Activated naive CD8-positive, alpha-beta T cell treated with anti-CD3 and anti-CD28 coated beads, Interleukin-2, amount 10 ng/mL, durations not matched to agents 7 days and 5 days (primary cell): ENCODE results near the gene ACAP1. TPM values are rescaled to one million over a fixed set of nuclear protein-coding genes. Genes with fewer than 3 reads are reported as not detected.

Source experiments
- ATAC-seq: fragments of 150-1000 bp; cut with Tn5 transposase; one replicate; pipeline ENCODE4 v1.10.0; 2021; ENCODE audit warnings: low read depth, moderate library complexity
- POLR2A ChIA-PET: fragments of 350-600 bp; sonication (Branson Sonifier 250); formaldehyde crosslinking; loops from one replicate; lab custom pipeline; 2021; ENCODE audit warnings: antibody characterized with exemption; lab: Charles Lee
- DNase-seq: peaks from one replicate; pipeline ENCODE4 v3.0.0; 2021
- H3K27ac Mint-ChIP-seq: one replicate; pipeline ENCODE4 v1.8.0; 2022; ENCODE audit warnings: mild to moderate bottlenecking, mixed read lengths
- H3K27me3 Mint-ChIP-seq: one replicate; pipeline ENCODE4 v1.8.0; 2022; ENCODE audit warnings: mild to moderate bottlenecking, moderate library complexity, mixed read lengths
- H3K36me3 Mint-ChIP-seq: one replicate; pipeline ENCODE4 v1.8.0; 2021; ENCODE audit warnings: mild to moderate bottlenecking, mixed read lengths
- H3K4me1 Mint-ChIP-seq: one replicate; pipeline ENCODE4 v1.8.0; 2021; ENCODE audit warnings: mixed read lengths
- H3K4me3 Mint-ChIP-seq: one replicate; pipeline ENCODE4 v1.8.0; 2022; ENCODE audit warnings: mild to moderate bottlenecking, moderate library complexity, mixed read lengths
- H3K9me3 Mint-ChIP-seq: one replicate; pipeline ENCODE4 v1.8.0; 2021; ENCODE audit warnings: mixed read lengths
- total RNA-seq, 2 experiments: library from RNA; stranded (reverse); gene quantifications; one replicate each; pipeline ENCODE4 v1.2.3, GENCODE V29; 2021

ACAP1 gene, protein sequence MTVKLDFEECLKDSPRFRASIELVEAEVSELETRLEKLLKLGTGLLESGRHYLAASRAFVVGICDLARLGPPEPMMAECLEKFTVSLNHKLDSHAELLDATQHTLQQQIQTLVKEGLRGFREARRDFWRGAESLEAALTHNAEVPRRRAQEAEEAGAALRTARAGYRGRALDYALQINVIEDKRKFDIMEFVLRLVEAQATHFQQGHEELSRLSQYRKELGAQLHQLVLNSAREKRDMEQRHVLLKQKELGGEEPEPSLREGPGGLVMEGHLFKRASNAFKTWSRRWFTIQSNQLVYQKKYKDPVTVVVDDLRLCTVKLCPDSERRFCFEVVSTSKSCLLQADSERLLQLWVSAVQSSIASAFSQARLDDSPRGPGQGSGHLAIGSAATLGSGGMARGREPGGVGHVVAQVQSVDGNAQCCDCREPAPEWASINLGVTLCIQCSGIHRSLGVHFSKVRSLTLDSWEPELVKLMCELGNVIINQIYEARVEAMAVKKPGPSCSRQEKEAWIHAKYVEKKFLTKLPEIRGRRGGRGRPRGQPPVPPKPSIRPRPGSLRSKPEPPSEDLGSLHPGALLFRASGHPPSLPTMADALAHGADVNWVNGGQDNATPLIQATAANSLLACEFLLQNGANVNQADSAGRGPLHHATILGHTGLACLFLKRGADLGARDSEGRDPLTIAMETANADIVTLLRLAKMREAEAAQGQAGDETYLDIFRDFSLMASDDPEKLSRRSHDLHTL
- total RNA-seq: 100 to 1,000 TPM; 710 to 756 TPM

DNA sequence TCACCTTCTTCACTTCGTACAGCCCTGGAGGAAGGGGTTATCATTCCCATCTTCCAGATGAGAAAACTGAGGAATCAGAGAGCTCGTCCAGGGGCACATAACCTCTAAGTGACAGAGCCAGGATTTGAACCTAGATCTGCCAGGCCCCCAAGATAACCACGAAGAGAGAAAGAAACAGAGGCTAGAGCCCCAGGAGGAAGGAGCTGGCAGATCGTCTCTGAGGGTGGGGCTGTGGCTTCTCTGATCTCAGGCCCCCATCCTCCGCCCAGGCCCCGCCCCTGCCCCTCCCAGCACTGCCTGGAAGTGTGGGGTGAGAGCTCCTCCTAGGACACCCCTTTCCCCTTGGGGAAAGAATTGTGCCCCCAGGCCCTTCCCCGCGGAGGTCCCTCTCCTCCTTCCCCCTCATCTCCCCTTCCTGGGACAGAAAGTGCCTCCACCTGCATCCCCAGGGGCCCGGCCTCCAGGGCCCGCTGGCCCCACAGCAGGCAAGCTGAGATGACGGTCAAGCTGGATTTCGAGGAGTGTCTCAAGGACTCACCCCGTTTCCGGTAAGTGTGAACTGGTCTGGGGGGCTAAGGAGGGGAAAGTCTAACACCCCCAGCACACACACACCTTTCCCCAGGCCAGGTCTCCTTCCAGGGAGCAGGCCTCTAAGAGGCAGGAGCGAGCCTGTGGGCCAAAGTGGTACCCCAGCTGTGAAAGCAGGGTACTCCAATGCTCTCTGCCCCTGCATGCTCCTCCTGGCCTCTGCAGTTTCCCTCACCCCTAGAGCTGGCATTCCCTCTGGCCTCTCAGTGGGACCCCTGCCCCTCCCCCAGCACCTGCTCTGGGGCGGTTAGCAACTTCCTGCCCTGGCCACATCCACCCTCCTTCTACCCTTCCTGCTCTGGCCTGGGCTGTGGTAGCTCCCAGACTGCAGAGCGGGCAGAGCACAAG, at the start of gene ACAP1:
Gene ACAP1, plus strand, starts transcription at position 290 of the 936 bp plus-strand sequence. Its CDS starts 206 bp downstream, at position 496.
- peaks cover 24% of the 10 kb centered on the region for H3K36me3 Mint-ChIP-seq
- peak; percentile 90 for ATAC-seq
- no peaks in the 10 kb centered on the region for H3K27me3 Mint-ChIP-seq
- POLR2A ChIA-PET: interaction anchor here (0.5 to 5.9 kb wide), 41 partner anchors 8 to 1064 kb away, joined by 3 to 112 read pairs (median 4); partner anchors contain the start of genes ACADVL, CTDNEP1, DLG4 and DVL2
- H3K9me3 Mint-ChIP-seq: no peaks in the 10 kb centered on the region
- H3K4me1 Mint-ChIP-seq: peaks cover 43% of the 10 kb centered on the region
- DNase-seq: peak; percentile 85
- H3K4me3 Mint-ChIP-seq: peak within 1 kb of the TSS; percentile 97
- peak within 1 kb of the TSS; percentile 96 for H3K27ac Mint-ChIP-seq

DNA sequence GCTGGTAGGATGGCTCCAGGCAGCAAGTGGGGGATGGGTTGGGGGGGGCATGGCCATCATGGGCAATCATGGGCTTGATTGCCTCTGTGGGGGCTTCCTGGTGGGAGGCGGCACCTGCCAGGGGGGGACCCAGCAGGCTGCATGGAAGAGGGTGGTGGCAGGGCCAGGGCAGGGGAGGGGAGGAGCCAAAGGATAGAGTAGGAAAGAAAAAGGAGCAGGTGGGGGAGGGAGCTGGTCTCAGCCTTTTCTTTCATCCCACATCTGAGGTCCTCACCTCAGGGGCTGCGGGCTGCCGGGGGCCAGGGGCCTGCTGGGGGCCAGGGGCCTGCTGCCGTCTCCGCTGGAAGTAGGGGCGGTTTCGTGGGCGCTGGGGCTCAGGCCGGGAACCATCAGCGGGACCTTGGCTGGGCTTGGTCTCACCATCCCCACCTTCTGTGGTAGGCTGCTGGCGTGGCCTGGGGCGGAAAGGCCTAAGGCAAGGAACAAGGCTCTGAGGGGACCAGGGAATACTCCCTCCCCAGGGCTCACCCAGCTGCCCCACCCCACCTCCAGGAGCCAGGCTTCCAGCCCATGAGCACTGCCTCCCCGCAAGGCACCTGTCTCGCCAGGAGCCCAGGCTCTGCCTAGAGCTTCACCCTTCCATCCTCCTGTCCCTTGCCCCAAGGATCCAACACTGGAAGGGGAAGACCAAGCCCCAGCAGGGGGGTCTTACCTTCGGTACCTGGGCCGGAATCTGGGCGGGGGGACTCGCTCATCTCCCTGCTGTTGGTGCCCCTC, 46.9 kb upstream of the ACAP1 start:
- H3K27ac Mint-ChIP-seq: no peak overlapping the region
- no peak overlapping the region for H3K4me3 Mint-ChIP-seq
- no peak for ATAC-seq
- peaks cover 8% of the 10 kb centered on the region for H3K4me1 Mint-ChIP-seq
- H3K27me3 Mint-ChIP-seq: peaks cover 42% of the 10 kb centered on the region
- no peaks in the 10 kb centered on the region for H3K9me3 Mint-ChIP-seq
- no peaks in the 10 kb centered on the region for H3K36me3 Mint-ChIP-seq
- POLR2A ChIA-PET: no interaction called here
- DNase-seq: no peak

DNA sequence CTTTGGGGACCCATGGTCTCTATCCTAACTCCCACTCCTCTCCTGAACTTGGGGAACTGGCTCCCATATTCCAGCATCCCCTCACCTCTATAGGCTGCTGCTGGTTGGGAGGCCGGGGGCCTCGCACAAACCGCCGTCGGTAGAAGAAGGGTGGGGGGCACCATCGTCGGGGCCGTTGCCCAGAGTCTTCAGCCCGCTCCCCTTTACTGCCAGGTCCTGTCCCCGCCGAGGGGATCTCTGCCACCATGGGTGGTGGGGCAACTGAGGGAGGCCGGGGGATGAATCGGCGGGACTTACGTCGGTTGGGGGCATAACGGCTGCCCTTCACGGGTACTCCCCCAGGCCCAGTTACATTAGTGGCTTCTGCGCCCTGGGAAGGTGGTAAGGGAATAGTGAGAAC, 46.2 kb upstream of the ACAP1 start:
- no peak for DNase-seq

DNA sequence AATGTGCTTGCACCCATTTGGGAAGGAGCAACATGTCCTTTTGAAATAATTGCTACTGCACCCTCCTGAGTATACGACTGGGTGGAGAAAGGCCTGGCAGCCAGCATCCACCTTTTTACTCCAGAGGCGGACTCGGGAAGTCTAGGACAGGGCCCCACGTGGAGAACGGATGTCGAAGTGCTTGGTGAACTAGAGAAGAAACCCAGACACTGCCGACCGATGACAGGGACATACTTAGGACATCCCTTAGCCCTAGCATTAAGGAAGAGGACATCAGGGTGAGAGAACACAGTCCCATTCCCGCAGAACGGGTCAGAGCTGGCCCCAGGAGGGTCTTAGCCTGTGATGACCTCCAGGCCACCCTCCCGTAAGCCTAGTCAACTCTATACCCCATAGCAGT, 45.6 kb upstream of the ACAP1 start:
- ATAC-seq: no peak
- Mint-ChIP-seq H3K27me3 (peaks cover 50% of the 10 kb centered on the region), H3K27ac (no peak overlapping the region), H3K4me3 (no peak overlapping the region), H3K9me3 (no peaks in the 10 kb centered on the region), H3K36me3 (no peaks in the 10 kb centered on the region), H3K4me1 (peaks cover 13% of the 10 kb centered on the region)
- DNase-seq: no peak
- POLR2A ChIA-PET: interaction anchor here (0.6 kb wide), 2 partner anchors 13 to 25 kb away, joined by 6 to 7 read pairs; no protein-coding TSS in a partner anchor

More for the DNA sequence above, 46.2 kb upstream of the ACAP1 start:
- H3K9me3 Mint-ChIP-seq: no peaks in the 10 kb centered on the region
- POLR2A ChIA-PET: interaction anchor here (0.6 kb wide), 1 partner anchor 12 kb away, joined by 7 read pairs; no protein-coding TSS in a partner anchor
- ATAC-seq: no peak
- H3K27ac Mint-ChIP-seq: no peak overlapping the region
- no peak overlapping the region for H3K4me3 Mint-ChIP-seq
- H3K4me1 Mint-ChIP-seq: peaks cover 10% of the 10 kb centered on the region
- H3K36me3 Mint-ChIP-seq: no peaks in the 10 kb centered on the region
- peaks cover 45% of the 10 kb centered on the region for H3K27me3 Mint-ChIP-seq

- peaks cover 48% of the 10 kb centered on the region for H3K27me3 Mint-ChIP-seq
- ATAC-seq (no peak), DNase-seq (no peak)
- no peak overlapping the region for H3K27ac Mint-ChIP-seq
- no peaks in the 10 kb centered on the region for H3K9me3 Mint-ChIP-seq
- H3K4me3 Mint-ChIP-seq: no peak overlapping the region
- POLR2A ChIA-PET: interaction anchor here (2.0 kb wide), 1 partner anchor 11 kb away, joined by 5 read pairs; the partner anchor contains the start of gene SLC2A4
- peaks cover 20% of the 10 kb centered on the region for H3K4me1 Mint-ChIP-seq
- H3K36me3 Mint-ChIP-seq: no peaks in the 10 kb centered on the region
Measured at GRCh38 chr17:7292194-7292593, 44.1 kb upstream of the ACAP1 start.

DNA sequence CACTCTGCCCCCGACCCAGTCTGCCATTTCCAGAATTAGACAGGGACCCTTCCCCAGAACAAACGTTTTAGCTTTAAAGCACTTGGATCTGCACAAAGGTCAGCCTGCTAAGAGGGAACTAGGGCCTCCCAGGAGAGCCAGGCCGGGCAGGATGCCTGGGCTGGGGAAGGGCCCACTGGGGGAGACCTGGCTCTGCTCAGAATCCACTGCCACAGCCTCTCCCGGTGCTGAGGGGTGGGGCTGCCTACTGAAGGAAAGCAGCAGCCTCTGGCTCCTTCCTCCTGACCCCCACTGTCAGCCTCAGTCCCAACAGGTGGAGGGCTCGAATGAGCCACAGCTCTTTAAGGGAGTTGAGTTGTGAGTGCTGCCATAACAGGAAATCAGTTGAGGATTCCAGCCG, 43.6 kb upstream of the ACAP1 start:
- Mint-ChIP-seq H3K9me3 (no peaks in the 10 kb centered on the region), H3K4me1 (peaks cover 20% of the 10 kb centered on the region), H3K36me3 (no peaks in the 10 kb centered on the region), H3K27ac (no peak overlapping the region), H3K27me3 (peaks cover 48% of the 10 kb centered on the region), H3K4me3 (no peak overlapping the region)
- no peak for DNase-seq
- ATAC-seq: no peak
- POLR2A ChIA-PET: interaction anchor here (2.0 kb wide), 1 partner anchor 11 kb away, joined by 5 read pairs; the partner anchor contains the start of gene SLC2A4

DNA sequence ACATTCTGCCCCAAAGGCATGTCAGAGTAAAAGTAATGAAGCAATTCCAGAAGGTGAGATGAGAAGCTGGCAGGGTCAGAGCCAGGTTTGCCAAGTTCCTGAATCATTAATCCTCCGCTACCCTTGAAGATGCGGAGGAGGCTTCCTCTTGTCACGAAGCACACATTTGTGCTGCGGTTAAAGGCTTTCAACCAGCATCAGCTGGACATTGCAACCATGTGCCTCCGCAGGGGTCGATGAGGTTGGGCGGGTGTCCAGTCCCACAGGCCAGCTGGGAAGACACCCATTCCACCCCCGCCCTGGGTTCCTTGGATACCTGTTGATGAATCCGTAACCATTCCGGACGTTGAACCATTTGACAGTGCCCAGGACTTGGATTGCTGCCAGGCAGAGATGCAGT, 43.2 kb upstream of the ACAP1 start:
- peaks cover 20% of the 10 kb centered on the region for H3K4me1 Mint-ChIP-seq
- H3K27ac Mint-ChIP-seq: no peak overlapping the region
- ATAC-seq: no peak
- POLR2A ChIA-PET: interaction anchor here (2.0 kb wide), 1 partner anchor 12 kb away, joined by 5 read pairs; the partner anchor contains the start of gene SLC2A4
- no peaks in the 10 kb centered on the region for H3K36me3 Mint-ChIP-seq
- H3K4me3 Mint-ChIP-seq: peak overlapping the region; percentile 35
- H3K9me3 Mint-ChIP-seq: no peaks in the 10 kb centered on the region
- no peak for DNase-seq
- H3K27me3 Mint-ChIP-seq: peaks cover 43% of the 10 kb centered on the region

- H3K27ac Mint-ChIP-seq: no peak overlapping the region
- H3K4me1 Mint-ChIP-seq: peaks cover 20% of the 10 kb centered on the region
- no peak for ATAC-seq
- no peak overlapping the region for H3K4me3 Mint-ChIP-seq
- H3K27me3 Mint-ChIP-seq: peaks cover 41% of the 10 kb centered on the region
- POLR2A ChIA-PET: no interaction called here
- DNase-seq: peak; percentile 53
- H3K9me3 Mint-ChIP-seq: no peaks in the 10 kb centered on the region
- H3K36me3 Mint-ChIP-seq: no peaks in the 10 kb centered on the region
Measured at GRCh38 chr17:7293816-7294613, 42.3 kb upstream of the ACAP1 start.

GRCh38 chr17:7294614-7295153, 41.6 kb upstream of the ACAP1 start, which contains the start of gene YBX2:
YBX2 (minus strand) TSS chr17:7294639; CDS start chr17:7294500, 139 bp downstream.
- DNase-seq (peak; percentile 87), ATAC-seq (peak; percentile 81)
- Mint-ChIP-seq H3K9me3 (no peaks in the 10 kb centered on the region), H3K4me3 (peak within 1 kb of the TSS; percentile 79), H3K27ac (peak within 1 kb of the TSS; percentile 42), H3K27me3 (peaks cover 45% of the 10 kb centered on the region), H3K4me1 (peaks cover 20% of the 10 kb centered on the region), H3K36me3 (no peaks in the 10 kb centered on the region)
- POLR2A ChIA-PET: no interaction called here

- Mint-ChIP-seq H3K4me1 (peaks cover 20% of the 10 kb centered on the region), H3K4me3 (peak overlapping the region; percentile 79), H3K9me3 (no peaks in the 10 kb centered on the region), H3K27ac (peak overlapping the region; percentile 42), H3K27me3 (peaks cover 46% of the 10 kb centered on the region), H3K36me3 (no peaks in the 10 kb centered on the region)
- DNase-seq: no peak
- POLR2A ChIA-PET: interaction anchor here (0.8 to 1.3 kb wide), 4 partner anchors 10 to 53 kb away, joined by 3 to 6 read pairs (median 3); partner anchors contain the start of gene SLC2A4
- ATAC-seq: no peak
Measured at GRCh38 chr17:7295230-7296180, 40.8 kb upstream of the ACAP1 start.
